ENCODE results near the gene SLMAP.
A peak's percentile ranks its signal among the peaks of the same experiment; 100 is the strongest.

SLMAP gene, protein sequence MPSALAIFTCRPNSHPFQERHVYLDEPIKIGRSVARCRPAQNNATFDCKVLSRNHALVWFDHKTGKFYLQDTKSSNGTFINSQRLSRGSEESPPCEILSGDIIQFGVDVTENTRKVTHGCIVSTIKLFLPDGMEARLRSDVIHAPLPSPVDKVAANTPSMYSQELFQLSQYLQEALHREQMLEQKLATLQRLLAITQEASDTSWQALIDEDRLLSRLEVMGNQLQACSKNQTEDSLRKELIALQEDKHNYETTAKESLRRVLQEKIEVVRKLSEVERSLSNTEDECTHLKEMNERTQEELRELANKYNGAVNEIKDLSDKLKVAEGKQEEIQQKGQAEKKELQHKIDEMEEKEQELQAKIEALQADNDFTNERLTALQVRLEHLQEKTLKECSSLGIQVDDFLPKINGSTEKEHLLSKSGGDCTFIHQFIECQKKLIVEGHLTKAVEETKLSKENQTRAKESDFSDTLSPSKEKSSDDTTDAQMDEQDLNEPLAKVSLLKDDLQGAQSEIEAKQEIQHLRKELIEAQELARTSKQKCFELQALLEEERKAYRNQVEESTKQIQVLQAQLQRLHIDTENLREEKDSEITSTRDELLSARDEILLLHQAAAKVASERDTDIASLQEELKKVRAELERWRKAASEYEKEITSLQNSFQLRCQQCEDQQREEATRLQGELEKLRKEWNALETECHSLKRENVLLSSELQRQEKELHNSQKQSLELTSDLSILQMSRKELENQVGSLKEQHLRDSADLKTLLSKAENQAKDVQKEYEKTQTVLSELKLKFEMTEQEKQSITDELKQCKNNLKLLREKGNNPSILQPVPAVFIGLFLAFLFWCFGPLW

DNA sequence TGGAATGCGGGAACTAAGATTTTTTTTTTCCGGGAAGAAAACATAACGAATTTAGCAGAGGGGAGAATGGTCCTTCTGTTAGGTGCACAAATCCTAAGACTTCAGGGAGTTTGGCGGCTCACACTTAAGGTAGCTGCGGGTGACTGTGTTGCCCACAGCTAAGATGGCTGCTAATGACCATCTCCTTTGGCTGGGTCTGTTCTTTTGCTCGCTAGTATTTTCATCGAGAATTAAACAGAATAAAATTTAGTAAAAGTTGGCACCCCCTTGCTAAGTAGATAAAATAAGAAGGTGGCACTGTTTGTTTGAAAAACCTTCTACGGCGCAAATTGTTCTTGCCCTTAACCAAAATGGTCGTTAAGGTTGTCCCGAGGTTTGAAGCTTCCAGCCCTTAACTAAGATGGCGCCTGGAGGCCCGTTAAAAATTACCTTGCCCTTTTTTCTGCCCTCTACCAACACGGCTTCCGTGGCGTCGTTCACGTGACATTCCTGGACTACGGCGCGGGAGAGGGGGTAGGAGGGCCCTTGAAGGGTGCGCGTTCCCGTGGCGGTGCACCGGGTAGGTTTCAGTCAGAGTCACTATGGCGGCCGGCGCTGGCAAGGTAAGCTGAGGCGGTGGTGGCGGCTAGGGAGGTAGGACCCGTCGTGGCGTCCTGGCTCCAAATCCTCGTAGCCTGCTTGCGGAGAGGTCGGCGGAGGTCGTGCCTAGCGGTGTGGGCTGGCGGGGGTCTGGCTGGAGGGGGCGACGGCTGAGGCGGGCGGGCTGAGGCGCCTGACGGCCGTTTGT is at the start of gene SLMAP:
TSS of gene SLMAP (plus strand) at position 569 of the 787 bp plus-strand sequence. CDS start 1,343 bp downstream, outside the sequence.
- peak; percentile 97 for DNase-seq

DNA sequence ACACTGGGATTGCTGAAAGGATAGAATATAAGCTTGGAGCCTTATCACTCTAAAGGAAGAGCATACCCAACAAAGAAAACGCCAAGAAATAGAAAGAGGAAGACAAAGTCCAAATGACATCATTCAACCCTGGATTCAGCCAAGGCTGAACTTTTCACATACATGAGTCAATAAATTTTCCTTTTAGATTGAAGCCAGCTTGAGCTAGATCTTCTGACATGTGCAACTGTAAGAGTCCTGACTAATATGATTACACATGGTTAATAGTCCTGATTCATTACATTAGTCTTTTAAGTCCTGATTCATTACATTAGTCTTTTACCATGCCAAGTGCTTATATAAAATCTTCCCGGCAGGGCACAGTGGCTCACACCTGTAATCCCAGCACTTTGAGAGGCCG is 49.6 kb upstream of the SLMAP start:
- no peak for DNase-seq

DNA sequence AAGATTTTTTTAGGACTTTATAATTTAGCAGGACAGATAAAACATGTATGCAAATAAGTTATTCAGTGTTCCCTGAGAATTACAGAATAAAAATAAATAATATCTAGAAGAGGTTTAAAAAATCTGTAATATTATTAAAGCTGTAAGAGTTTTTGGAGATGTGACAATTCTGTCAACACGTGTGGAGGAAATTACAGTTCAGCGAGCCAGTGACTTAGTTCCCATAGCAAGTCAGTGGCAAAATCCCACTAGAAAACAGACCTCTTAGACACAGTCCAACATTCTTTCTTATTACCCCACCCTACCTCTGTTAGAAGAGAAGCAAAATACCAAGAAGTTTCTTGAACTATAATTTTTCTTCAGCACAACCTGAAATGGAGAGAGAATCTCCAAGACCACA is 47.1 kb upstream of the SLMAP start:
- no peak for DNase-seq

DNA sequence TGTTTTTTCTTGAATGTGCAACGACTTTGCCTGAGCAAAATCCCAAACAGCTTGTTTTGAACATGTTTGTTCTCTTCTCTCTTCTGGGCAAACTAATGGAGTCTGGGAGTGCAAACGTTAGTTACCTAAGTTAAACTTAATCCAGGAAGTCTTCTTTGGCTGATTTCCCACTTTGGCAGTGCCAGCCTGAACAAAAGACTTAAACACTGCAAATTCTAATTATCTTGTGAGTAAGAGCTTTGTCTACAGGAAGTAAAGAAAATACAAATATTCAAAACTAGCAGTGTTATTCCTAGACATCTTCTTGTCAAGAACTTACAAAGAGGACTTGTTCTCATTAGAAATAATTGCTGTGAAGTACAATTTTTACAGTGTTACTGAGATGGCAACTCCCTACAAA is 46.5 kb upstream of the SLMAP start:
- DNase-seq = no peak

DNA sequence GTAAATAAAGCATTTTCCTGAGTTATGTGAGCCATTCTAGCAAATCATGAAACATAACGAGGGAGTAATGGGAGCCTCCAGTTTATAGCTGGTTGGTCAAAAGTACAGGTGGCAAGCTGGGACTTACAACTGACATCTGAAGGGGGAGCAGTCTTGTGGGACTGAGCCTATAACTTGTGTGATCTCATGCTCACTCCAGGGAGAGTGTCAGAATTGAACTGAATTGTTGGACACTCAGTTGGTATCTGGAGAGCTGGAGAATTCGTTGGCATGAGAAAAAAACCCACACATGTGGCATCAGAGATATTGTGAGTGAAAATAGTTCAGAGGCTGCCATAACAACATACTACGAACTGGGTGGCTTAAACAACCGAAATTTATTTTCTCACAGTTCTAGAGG is 40.4 kb upstream of the SLMAP start:
- no peak for DNase-seq

DNA sequence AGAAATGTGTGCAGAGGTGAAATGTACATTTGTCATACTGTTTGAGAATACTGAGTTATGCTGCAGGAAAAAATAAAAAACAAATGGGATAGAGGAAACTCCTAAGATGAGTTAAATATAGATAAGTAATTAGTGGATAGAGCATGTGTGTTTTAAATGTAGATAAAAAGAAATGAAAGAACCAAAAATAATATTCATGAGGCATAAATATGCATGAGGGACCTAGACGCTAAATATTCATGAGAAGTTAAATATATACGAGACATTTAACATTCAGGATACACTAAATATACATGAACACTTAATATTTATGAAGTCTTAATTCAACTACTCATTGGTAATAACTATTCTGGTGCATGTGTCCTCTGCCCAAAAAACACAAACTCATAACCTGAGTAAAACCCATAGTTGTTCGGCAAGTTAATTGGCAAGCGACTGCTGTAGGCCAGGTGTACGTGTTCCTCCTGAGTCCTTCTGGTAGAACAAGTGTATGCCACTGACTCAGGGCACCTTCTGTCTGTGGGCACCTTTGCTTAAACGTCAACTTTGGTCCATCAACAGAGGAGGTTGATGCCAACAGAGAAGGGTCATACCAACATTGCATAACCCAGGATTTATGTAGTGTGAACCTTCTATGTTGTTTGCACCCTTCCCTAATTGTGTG is 38.8 kb upstream of the SLMAP start:
- DNase-seq = no peak

DNA sequence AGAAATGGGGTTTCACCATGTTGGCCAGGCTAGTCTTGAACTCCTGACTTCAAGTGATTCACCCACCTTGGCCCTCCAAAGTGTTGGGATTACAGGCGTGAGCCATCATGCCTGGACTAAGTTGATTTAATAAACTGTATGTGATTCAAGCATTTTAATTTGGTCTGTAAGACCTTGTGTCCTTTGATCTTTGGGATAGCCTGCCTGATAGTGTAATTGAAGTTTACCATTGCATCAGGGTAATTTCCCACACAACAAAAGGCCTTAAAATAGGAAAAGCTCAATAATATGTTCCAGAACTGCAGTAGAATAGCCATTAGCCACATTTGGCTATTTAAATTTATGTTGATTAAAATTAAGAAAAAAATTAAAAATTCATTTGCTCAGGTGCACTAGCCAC is 38.0 kb upstream of the SLMAP start:
- DNase-seq = no peak

DNA sequence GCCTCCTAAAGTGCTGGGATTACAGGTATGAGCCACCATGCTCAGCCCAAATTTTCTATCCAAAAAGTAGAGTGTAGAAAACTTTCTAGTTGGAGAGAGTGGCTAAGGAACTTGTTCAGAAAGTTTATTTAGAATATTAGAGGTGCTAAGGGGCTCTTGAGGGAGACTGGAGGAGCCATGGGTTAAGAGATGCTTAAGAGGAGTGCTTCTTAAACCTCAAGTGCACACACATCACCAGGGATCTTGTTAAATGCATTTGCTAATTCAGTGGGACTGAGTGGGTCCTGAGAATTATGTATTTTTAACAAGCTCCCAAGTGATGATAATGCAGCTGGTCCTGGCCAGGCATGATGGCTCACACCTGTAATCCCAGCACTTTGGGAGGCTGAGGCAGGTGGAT is 29.7 kb upstream of the SLMAP start:
- no peak for DNase-seq

DNA sequence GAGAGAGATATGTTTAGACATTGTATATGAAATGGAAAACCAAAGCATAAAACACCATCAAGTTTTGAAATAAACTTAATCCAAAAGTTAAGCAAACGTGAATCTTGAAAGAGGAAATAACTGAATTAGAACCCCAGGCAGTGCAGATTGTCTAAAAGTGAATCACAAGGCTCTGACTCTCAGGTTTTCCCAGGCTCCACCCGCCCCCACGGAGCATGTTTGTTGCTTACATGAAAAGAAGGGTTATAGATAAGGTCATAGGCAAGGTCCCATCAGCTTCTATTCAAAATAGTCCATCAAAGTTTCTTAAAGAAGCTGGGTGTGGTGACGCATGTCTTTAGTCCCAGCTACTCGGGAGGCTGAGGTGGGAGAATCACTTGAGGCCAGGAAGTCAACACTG is 29.0 kb upstream of the SLMAP start:
- no peak for DNase-seq

DNA sequence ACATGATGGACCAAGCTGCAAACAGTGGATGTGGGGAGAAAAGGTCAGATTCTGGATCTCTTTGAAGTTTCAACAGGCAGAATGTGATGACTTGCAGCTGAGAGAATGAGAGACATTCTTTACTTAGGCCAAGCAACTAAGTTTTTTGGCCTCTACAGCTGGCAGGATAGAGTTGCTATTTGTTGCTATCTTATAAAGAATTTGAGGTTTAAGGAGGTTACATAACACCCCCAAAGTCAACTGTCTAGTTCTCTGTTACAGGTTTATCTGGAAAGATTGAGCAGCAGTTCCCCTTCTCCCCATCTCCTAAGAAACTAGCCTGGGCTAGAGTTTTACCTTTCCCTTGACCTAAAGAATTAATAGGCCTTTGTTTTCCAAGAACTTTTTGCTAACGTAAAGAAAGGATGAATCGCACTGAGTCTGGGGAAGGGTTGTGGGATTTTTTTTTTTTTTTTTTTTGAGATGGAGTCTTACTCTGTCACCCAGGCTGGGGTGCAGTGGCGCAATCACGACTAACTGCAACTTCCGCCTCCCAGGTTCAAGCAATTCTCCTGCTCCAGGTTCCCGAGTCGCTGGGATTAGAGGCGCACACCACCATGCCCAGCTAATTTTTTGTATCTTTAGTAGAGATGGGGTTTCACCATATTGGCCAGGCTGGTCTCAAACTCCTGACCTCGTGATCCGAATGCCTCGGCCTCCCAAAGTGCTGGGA is 26.6 kb upstream of the SLMAP start:
- DNase-seq = no peak

DNA sequence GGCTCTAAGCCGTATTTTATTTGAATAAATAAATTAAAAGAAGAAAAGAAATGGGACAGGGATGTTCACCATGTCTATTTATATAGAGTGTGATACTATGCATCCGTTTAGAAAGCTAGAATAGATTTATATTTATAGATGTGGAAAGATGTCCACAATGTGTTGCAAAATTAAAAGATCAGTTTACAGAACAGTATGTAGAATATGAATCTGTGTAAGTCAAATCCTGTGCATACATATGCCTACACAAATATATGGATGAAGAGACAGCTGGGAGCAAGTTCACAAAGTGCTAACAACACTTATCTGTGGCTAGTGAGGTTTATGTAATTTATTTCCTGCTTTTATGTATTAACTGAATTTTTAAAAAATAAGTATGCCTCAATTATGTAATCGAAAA is 25.4 kb upstream of the SLMAP start:
- DNase-seq = no peak

DNA sequence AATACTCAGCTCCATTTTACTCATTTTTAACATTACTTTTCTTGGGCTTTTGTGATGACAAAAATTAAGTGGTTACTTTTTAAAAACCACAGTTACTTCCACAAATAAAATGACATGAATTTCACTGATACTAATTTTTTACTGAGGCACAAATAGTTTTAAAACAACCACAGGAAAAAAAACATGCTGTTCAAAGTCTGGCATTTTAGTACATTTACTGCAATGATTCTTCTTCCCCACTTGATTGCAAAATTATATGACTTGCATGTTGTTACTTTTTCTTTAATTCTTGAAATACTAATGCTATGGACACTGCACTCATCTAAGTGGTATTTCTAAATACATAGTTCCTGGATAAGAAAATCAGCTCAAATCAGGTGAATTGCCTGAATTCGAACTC is 24.8 kb upstream of the SLMAP start:
- no peak for DNase-seq

DNA sequence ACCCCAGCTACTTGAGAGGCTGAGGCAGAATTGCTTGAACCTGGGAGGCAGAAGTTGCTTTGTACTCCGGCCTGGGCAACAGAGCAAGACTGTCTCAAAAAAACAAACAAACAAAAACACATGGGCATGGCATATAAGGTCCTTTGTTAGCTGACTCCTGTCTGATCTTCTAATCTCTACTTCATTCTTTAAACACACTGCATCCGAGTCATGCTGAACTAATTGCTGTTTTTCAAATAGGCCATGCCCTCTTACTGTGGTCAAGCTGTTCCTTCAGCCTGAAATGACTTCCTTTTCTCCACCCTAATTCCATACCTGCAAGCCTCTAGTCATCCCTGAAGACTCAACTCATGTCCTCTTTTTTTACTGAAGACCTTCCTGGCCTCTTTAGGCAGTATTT is 22.3 kb upstream of the SLMAP start:
- no peak for DNase-seq

DNA sequence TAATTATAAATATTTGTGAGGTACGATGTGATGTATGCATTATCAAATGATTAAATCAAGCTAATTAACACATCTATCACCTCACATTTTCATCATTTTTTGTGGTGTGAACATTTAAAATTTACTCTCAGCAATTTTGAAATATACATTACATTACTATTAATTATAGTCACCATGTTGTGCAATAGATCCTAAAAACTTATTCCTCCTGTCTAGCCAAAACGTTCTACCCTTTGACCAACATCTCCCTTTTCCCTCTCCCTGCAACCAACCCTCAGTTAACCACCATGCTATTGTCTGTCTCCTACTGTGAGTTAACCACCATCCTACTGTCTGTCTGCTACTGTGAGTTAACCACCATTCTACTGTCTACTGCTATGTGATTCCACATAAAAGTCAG is 20.7 kb upstream of the SLMAP start:
- no peak for DNase-seq

DNA sequence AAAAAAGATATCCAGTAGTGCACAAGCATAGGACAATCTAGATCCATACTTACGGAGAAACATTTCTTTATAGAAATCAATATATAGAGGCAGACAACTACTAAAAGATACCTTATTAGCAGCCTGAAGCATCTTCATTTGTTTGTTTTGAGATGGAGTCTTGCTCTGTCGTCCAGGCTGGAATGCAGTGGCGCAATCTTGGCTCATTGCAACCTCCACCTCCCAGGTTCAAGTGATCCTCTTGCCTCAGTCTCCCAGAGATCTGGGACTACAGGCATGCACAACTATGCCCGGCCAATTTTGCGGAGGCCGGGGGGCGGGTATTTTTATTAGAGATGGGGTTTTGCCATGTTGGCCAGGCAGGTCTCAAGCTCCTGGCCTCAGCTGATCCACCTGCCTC is 18.3 kb upstream of the SLMAP start:
- DNase-seq = no peak

DNA sequence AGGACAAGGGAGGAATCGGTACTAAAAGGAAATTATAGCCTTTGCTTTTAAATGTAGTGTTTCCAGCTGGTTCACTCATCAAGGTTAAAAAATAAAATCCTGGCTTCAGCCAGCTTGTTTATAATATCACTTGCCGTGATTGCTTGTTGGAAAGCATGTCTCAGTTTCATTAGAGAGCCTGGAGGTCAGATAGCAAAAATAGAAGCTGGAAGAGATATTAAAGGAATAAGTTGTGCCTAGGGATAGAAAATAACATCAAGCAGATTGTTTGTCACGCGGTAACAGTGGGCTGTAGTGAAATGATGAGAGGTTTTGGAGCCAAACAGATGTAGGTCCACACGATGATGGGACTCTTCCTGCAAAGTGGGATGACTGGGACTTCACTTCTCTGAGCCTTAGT is 17.7 kb upstream of the SLMAP start:
- DNase-seq = no peak

DNA sequence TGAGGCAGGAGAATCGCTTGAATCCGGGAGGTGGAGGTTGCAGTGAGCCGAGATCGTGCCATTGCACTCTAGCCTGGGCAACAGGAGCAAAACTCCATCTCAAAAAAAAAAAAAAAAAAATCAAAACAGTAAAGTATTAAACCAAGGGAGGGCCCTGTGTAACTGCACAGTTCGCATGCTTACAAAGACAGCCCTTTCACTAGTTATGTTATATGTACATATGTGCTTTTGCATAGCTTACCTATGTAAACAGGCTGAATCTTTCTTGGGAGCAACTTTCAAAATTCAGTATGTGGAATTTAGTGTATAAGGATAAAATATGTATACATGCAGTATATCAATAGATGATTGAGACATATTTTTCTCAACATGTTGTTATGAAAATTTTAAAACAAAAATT is 16.1 kb upstream of the SLMAP start:
- no peak for DNase-seq

DNA sequence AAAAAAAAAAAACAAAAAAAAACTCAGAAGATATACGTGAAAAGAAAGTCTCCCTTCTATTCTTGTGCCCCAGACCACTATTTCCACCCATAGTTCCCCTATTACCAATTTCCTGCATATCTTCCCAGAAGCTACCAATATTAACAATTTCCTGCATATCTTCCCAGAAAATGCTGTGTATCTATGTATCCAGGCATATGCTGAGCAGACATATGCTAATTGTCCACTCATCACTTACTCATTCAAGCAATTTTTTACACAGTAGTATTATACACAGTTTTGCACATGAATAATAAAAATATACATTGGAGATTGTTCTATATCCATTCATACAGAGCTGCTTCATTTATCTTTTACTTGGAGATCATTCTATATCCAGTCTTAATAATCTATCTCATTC is 12.6 kb upstream of the SLMAP start:
- DNase-seq = no peak

DNA sequence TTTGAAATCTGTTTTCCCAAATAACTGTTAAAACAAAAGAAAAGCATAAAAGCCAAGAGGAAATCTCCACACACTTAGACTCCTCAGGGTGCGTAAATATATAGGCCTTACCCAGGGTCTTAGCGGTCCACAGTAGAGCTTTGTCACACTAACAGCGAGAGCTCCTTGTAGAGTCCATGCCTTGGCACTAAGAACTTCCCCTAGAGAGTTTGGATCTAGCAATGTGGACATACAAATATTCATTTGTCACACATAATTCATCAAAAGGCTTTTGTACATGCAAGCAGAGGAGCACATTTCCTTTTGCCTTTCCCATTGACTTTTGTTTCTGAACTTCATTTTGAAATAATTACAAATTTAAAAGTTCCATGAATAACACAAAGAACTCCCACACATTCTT is 11.0 kb upstream of the SLMAP start:
- DNase-seq = no peak

DNA sequence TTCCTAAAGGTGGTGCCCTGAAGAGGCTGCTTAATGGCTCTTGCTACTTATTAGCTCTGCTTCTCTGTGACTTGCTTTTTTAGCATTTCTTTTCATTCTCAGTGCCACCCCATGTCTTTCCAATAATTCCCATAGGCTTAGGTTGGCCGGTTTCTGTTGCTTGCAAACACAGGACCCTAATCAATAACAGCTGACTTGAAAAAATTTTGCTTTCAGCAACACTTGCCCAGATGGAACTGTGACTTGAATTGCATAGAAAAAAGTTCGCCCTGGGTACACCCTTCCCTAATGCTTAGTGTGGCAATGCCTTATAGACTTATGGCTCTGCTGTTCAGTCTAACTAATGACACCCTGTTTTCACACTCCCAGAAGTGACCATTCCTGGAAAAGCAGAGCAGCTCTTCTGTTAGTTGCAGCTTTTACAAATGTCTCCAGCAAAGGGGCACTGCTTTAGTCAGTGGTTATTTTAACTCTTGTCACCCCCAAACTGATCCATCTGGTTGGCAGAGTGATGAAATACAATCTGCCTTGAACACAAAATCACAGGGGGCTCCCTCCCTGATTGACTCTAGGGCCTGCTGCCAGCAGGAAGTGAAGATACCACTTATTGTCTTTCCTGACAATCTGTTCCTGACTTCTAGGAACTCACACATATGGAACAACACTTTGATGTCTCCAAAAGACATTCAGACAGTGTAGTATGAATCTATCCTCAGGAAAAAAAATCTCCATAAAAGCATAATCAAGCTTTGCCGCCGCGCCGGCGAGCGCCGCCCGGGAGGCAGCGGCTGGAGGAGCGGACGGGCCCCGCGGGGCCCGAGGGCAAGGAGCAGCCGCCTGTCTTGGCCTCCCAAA is 9.7 kb upstream of the SLMAP start:
- DNase-seq = no peak

DNA sequence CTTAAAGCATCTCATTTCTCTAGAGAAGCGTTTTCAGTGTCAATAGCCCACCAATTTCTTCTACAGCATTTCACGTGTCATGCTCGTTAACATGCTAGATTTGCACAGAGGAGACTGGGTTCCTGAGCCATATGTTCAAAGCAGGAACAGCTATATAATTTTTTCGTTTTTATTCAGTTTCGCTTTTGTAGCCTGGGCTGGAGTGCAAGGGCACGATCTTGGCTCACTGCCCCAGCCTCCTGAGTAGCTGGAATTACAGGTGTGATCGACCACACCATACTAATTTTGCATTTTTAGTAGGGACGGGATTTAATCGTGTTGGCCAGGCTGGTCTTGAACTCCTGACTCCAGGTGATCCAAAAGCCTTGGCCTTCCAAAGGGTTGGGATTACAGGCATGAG is 6.6 kb upstream of the SLMAP start:
- no peak for DNase-seq

Measured in CD4-positive, alpha-beta T cell treated with Interleukin-21 for 1 hour (primary cell).